Measurements from ENCODE around the gene SELENOO.

The SELENOO gene

DNA sequence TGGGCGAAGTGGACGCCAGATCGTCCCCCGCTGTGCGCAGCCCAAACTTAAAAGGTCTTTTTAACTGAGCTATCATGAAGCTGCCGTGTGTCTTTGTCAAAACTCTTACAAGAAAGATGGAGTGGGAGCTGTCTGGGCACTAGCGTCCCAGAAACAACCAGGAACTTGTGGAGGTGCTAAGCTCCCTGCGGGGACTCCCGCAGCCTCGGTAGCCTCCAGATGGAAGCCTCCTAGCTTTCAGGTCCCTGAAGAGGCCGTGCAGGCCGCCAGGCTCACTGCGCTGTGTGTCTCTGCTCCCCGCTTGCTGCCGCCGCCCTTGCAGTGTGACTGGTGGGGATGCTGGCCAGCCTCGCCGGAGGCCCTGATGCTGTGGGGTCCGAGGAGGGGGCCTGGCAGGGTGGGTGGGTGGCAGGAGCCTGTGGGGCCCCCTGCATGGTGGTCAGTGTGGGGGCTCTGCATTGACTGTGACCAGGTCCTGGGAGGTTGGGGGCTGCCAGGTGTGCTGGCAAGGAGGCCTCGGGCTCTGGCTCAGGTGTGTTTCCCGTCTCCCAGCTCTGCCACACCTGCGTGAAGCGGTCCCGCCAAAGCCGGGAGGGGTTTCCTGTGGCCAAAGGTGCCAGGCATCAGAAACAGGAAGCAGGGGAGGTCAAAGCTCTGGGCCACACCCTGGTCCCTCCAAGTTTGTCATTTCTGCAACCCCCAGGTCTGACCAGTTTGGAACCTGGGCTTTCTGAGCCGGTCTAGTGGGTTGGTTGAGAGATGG lies 13.9 kb upstream of the SELENOO start:
- no peaks in the 10 kb centered on the region for H3K27me3 ChIP-seq (ENCODE audit: control insufficient read depth, low read length)
- H3K4me3 ChIP-seq (ENCODE audit: low read length), result peak overlapping the region; percentile 87
- peaks cover 39% of the 10 kb centered on the region for H3K79me2 ChIP-seq (ENCODE audit: control insufficient read depth, low read length)
- H3F3A ChIP-seq (ENCODE audit: control insufficient read depth, insufficient read depth), result peaks cover 41% of the 10 kb centered on the region
- peak overlapping the region; percentile 99 for H3K4me2 ChIP-seq (ENCODE audit: low read length)
- TF ChIP-seq CTCF (IDR thresholded peaks at IDR 0.05; ENCODE audit: low read depth, low read length, poor library complexity, severe bottlenecking) (no peak), EZH2phosphoT487 (IDR thresholded peaks at IDR 0.05; ENCODE audit: borderline replicate concordance, low read length) (no peak)
- H3K36me3 ChIP-seq (ENCODE audit: control insufficient read depth, low read length), result peaks cover 40% of the 10 kb centered on the region
- no peaks in the 10 kb centered on the region for H4K20me1 ChIP-seq (ENCODE audit: control insufficient read depth, insufficient read depth, low read depth, low read length)
- peaks cover 62% of the 10 kb centered on the region for H3K4me1 ChIP-seq (ENCODE audit: control insufficient read depth, low read length)
- H3K27ac ChIP-seq (ENCODE audit: low read depth, low read length), result peak overlapping the region; percentile 100
- no peaks in the 10 kb centered on the region for H3K9me2 ChIP-seq (replicated peaks; ENCODE audit: control insufficient read depth, low read length)
- no peaks in the 10 kb centered on the region for H3K9me3 ChIP-seq (ENCODE audit: control insufficient read depth, insufficient read depth, low read length)

- H3K4me1 ChIP-seq (ENCODE audit: control insufficient read depth, low read length), result peaks cover 77% of the 10 kb centered on the region
- H3K36me3 ChIP-seq (ENCODE audit: control insufficient read depth, low read length), result peaks cover 53% of the 10 kb centered on the region
- no peaks in the 10 kb centered on the region for H3K9me3 ChIP-seq (ENCODE audit: control insufficient read depth, insufficient read depth, low read length)
- TF ChIP-seq CTCF (IDR thresholded peaks at IDR 0.05; ENCODE audit: low read depth, low read length, poor library complexity, severe bottlenecking) (no peak), EZH2phosphoT487 (IDR thresholded peaks at IDR 0.05; ENCODE audit: borderline replicate concordance, low read length) (no peak)
- H4K20me1 ChIP-seq (ENCODE audit: control insufficient read depth, insufficient read depth, low read depth, low read length), result no peaks in the 10 kb centered on the region
- peaks cover 45% of the 10 kb centered on the region for H3F3A ChIP-seq (ENCODE audit: control insufficient read depth, insufficient read depth)
- peaks cover 53% of the 10 kb centered on the region for H3K79me2 ChIP-seq (ENCODE audit: control insufficient read depth, low read length)
- peak overlapping the region; percentile 99 for H3K4me2 ChIP-seq (ENCODE audit: low read length)
- H3K9me2 ChIP-seq (replicated peaks; ENCODE audit: control insufficient read depth, low read length), result no peaks in the 10 kb centered on the region
- peak overlapping the region; percentile 87 for H3K4me3 ChIP-seq (ENCODE audit: low read length)
- peak overlapping the region; percentile 100 for H3K27ac ChIP-seq (ENCODE audit: low read depth, low read length)
- no peaks in the 10 kb centered on the region for H3K27me3 ChIP-seq (ENCODE audit: control insufficient read depth, low read length)
These were observed 12.5 kb upstream of the SELENOO start for GRCh38 chr22:50188356-50188755.

DNA sequence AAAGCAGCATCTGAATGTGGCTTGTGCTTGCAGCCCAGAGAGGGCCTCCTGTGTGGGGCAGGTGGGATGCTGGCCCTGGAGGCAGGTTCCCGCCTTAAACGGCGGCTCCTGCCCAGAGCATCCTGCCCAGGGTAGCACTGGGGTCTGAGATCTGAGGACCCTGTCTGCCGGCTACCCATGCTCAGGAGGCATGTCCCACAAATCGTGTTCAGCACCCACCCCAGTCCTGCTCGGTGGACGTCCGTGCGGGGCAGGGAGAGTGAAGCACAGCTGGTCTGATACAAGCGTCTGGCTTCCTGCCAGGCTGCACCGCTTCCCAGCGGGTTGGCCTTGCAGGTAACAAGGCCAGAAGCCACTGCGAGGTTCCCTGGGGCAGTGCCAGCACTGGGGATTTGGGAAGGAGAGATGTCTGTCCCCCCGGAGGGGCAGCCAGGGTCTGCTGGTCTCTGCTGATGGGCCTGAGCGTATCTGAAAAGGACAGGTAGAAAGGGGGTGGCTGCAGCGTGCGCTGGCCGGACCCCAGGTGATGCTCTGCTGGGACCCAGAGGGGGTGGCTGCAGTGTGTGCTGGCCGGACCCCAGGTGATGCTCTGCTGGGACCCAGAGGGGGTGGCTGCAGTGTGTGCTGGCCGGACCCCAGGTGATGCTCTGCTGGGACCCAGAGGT lies 11.5 kb upstream of the SELENOO start:
- Histone ChIP-seq H3K36me3 (ENCODE audit: control insufficient read depth, low read length) (peaks cover 63% of the 10 kb centered on the region), H4K20me1 (ENCODE audit: control insufficient read depth, insufficient read depth, low read depth, low read length) (no peaks in the 10 kb centered on the region), H3K4me2 (ENCODE audit: low read length) (peak overlapping the region; percentile 99), H3K27ac (ENCODE audit: low read depth, low read length) (peak overlapping the region; percentile 100), H3K4me3 (ENCODE audit: low read length) (peak overlapping the region; percentile 87), H3K27me3 (ENCODE audit: control insufficient read depth, low read length) (no peaks in the 10 kb centered on the region), H3K9me2 (replicated peaks; ENCODE audit: control insufficient read depth, low read length) (no peaks in the 10 kb centered on the region), H3K4me1 (ENCODE audit: control insufficient read depth, low read length) (peaks cover 81% of the 10 kb centered on the region), H3K79me2 (ENCODE audit: control insufficient read depth, low read length) (peaks cover 63% of the 10 kb centered on the region), H3F3A (ENCODE audit: control insufficient read depth, insufficient read depth) (peaks cover 45% of the 10 kb centered on the region), H3K9me3 (ENCODE audit: control insufficient read depth, insufficient read depth, low read length) (no peaks in the 10 kb centered on the region)
- TF ChIP-seq EZH2phosphoT487 (IDR thresholded peaks at IDR 0.05; ENCODE audit: borderline replicate concordance, low read length) (no peak), CTCF (IDR thresholded peaks at IDR 0.05; ENCODE audit: low read depth, low read length, poor library complexity, severe bottlenecking) (no peak)
